SK-N-SH (cell line): ENCODE results near the gene SNTG2. TPM values are rescaled to one million over a fixed set of nuclear protein-coding genes. Genes with fewer than 3 reads are reported as not detected.

ENCODE experiments used
- CTCF ChIA-PET: fragments of 300-600, 350-600 bp; formaldehyde crosslinking; extraction: SDS; loops from one replicate; lab custom pipeline; 2021; lab: Yijun Ruan, JAX
- POLR2A ChIA-PET: fragments of 350-600 bp; sonication (Branson Sonifier 250); formaldehyde crosslinking; extraction: SDS; loops from one replicate; lab custom pipeline; 2020; ENCODE audit warnings: antibody characterized with exemption, inconsistent platforms; lab: Yijun Ruan, JAX
- DNase-seq: peaks from one replicate; pipeline ENCODE4 v3.0.0; 2012
- H2AFZ ChIP-seq: fragments of 200-600 bp; sonication (generic); 2 replicates; pipeline ENCODE4 v1.8.1; 2016; ENCODE audit warnings: antibody characterized with exemption, mild to moderate bottlenecking, low read depth
- H3F3A ChIP-seq: fragments of 200-600 bp; sonication (generic); replicated peaks from 2 replicates; pipeline ENCODE3; 2016; ENCODE audit warnings: antibody characterized with exemption, mild to moderate bottlenecking; ENCODE audit not compliant: insufficient read depth
- H3K27ac ChIP-seq, 2 experiments: fragments of 200-500 bp in 1 of 2; fragments of 200-600 bp in 1 of 2; sonication (Bioruptor generic) in 1 of 2; sonication (generic), shearing (Covaris generic) in 1 of 2; 2 replicates each; pipeline versions ENCODE4 v1.5.1 to v1.6.1; 2014 to 2016; ENCODE audit warnings: low read depth in 2 of 2, inconsistent platforms in 1 of 2, low read length in 1 of 2, mild to moderate bottlenecking in 1 of 2, mixed read lengths in 1 of 2
- H3K27me3 ChIP-seq: fragments of 200-600 bp; sonication (generic), shearing (Covaris generic); 2 replicates; pipeline ENCODE4 v1.6.1; 2016; ENCODE audit warnings: mixed run types; ENCODE audit not compliant: insufficient read depth
- H3K36me3 ChIP-seq, 2 experiments: fragments of 200-500 bp in 1 of 2; fragments of 200-600 bp in 1 of 2; sonication (Bioruptor generic) in 1 of 2; sonication (generic) in 1 of 2; replicated peaks in 1 of 2; 2 replicates each; pipeline versions ENCODE3 to v1.5.1; 2014 to 2016; ENCODE audit warnings: low read length in 1 of 2, mild to moderate bottlenecking in 1 of 2; ENCODE audit not compliant: insufficient read depth in 2 of 2, control insufficient read depth in 1 of 2
- H3K4me1 ChIP-seq, 2 experiments: fragments of 200-500 bp in 1 of 2; fragments of 200-600 bp in 1 of 2; sonication (Bioruptor generic) in 1 of 2; sonication (generic), shearing (Covaris generic) in 1 of 2; 2 replicates each; pipeline versions ENCODE4 v1.5.1 to v1.6.1; 2014 to 2016; ENCODE audit warnings: low read depth in 1 of 2, low read length in 1 of 2, mixed run types in 1 of 2; ENCODE audit not compliant: insufficient read depth in 2 of 2, control insufficient read depth in 1 of 2
- H3K4me2 ChIP-seq: fragments of 200-600 bp; sonication (generic), shearing (Covaris generic); 2 replicates; pipeline ENCODE4 v1.6.1; 2017; ENCODE audit warnings: mixed run types
- H3K4me3 ChIP-seq, 2 experiments: fragments of 200-500 bp in 1 of 2; fragments of 200-600 bp in 1 of 2; sonication (Bioruptor generic) in 1 of 2; sonication (generic), shearing (Covaris generic) in 1 of 2; 2 replicates each; pipeline versions ENCODE4 v1.5.1 to v1.8.1; 2014 to 2016; ENCODE audit warnings: low read depth in 2 of 2, inconsistent platforms in 1 of 2, low read length in 1 of 2, mild to moderate bottlenecking in 1 of 2, mixed read lengths in 1 of 2, moderate library complexity in 1 of 2
- H3K79me2 ChIP-seq: fragments of 200-600 bp; sonication (generic); 2 replicates; pipeline ENCODE4 v1.8.1; 2017; ENCODE audit warnings: mild to moderate bottlenecking; ENCODE audit not compliant: insufficient read depth
- H3K9ac ChIP-seq: fragments of 200-600 bp; sonication (generic); 2 replicates; pipeline ENCODE4 v1.6.1; 2017; ENCODE audit warnings: mixed run types
- H3K9me2 ChIP-seq: fragments of 200-600 bp; sonication (generic); 2 replicates; pipeline ENCODE4 v1.6.1; 2017; ENCODE audit warnings: mixed run types
- H3K9me3 ChIP-seq: fragments of 200-600 bp; sonication (generic); 2 replicates; pipeline ENCODE4 v1.6.1; 2017; ENCODE audit warnings: mixed run types, mild to moderate bottlenecking, moderate library complexity
- H4K20me1 ChIP-seq: fragments of 200-600 bp; sonication (generic); 2 replicates; pipeline ENCODE4 v1.6.1; 2017; ENCODE audit warnings: mild to moderate bottlenecking, mixed run types; ENCODE audit not compliant: insufficient read depth
- FOXJ3 ChIP-seq: sonication (generic); formaldehyde crosslinking; IDR thresholded peaks from 2 replicates; pipeline ENCODE4 v1.5.1; 2020; ENCODE audit warnings: mild to moderate bottlenecking, missing genetic modification reagents
- GABPA ChIP-seq: IDR thresholded peaks from 2 replicates; pipeline ENCODE4 v1.4.0; 2012; ENCODE audit warnings: low read depth, mild to moderate bottlenecking
- NRF1 ChIP-seq: IDR thresholded peaks from 2 replicates; pipeline ENCODE4 v1.6.1; 2012; ENCODE audit warnings: low read depth, mild to moderate bottlenecking, low read length
- RAD21 ChIP-seq: IDR thresholded peaks from 2 replicates; pipeline ENCODE4 v1.6.1; 2012; ENCODE audit warnings: mild to moderate bottlenecking, low read length
- RCOR1 ChIP-seq: fragments of 150-350 bp; IDR thresholded peaks from 2 replicates; pipeline ENCODE4 v1.6.1; 2017; ENCODE audit warnings: antibody characterized with exemption, low read length
- REST ChIP-seq: IDR thresholded peaks from 2 replicates; pipeline ENCODE4 v1.6.1; 2012; ENCODE audit warnings: mild to moderate bottlenecking, low read depth, low read length, moderate library complexity
- TCF12 ChIP-seq: IDR thresholded peaks from 2 replicates; pipeline ENCODE4 v1.4.0; 2012
- USF1 ChIP-seq: IDR thresholded peaks from 2 replicates; pipeline ENCODE4 v1.4.0; 2012; ENCODE audit warnings: low read depth, borderline replicate concordance
- USF2 ChIP-seq: fragments of 150-350 bp; IDR thresholded peaks from 2 replicates; pipeline ENCODE4 v1.6.1; 2017; ENCODE audit warnings: antibody characterized with exemption, low read length, low read depth, borderline replicate concordance
- YY1 ChIP-seq: IDR thresholded peaks from 2 replicates; pipeline ENCODE4 v1.4.0; 2012; ENCODE audit warnings: low read depth, mild to moderate bottlenecking
- WGBS: methylation state at CpG from one replicate; pipeline ENCODE4 v1.1.6; 2017; ENCODE audit warnings: low lambda C conversion rate; 5-methylcytosine and 5-hydroxymethylcytosine counted together
- polyA plus RNA-seq, 3 experiments: library from polyadenylated mRNA; depleted of rRNA; stranded (reverse); fragments of >200 nt; gene quantifications; 2 replicates each; pipeline ENCODE4 v1.2.3, GENCODE V29; 2012
- TF ChIP-seq, protein P1 (sequence below): fragments of 200-600 bp; sonication (generic); IDR thresholded peaks from 2 replicates; pipeline ENCODE4 v1.6.1; 2017; ENCODE audit warnings: antibody characterized with exemption, mild to moderate bottlenecking, moderate library complexity

The SNTG2 gene
- polyA plus RNA-seq, 1 of the 3 experiments (the other 2 are of a cell fraction), result not detected

GRCh38 chr2:1070601-1071000 lies 120.0 kb downstream of the SNTG2 start (continued):
- no peak for TF ChIP-seq USF1
- no peak for TF ChIP-seq YY1
- TF ChIP-seq, protein P1, sequence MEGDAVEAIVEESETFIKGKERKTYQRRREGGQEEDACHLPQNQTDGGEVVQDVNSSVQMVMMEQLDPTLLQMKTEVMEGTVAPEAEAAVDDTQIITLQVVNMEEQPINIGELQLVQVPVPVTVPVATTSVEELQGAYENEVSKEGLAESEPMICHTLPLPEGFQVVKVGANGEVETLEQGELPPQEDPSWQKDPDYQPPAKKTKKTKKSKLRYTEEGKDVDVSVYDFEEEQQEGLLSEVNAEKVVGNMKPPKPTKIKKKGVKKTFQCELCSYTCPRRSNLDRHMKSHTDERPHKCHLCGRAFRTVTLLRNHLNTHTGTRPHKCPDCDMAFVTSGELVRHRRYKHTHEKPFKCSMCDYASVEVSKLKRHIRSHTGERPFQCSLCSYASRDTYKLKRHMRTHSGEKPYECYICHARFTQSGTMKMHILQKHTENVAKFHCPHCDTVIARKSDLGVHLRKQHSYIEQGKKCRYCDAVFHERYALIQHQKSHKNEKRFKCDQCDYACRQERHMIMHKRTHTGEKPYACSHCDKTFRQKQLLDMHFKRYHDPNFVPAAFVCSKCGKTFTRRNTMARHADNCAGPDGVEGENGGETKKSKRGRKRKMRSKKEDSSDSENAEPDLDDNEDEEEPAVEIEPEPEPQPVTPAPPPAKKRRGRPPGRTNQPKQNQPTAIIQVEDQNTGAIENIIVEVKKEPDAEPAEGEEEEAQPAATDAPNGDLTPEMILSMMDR, result no peak
- no peak for TF ChIP-seq GABPA
- no peak for TF ChIP-seq USF2
- TF ChIP-seq RCOR1, result no peak
- TF ChIP-seq, all 33 proteins: peak for 5

DNA sequence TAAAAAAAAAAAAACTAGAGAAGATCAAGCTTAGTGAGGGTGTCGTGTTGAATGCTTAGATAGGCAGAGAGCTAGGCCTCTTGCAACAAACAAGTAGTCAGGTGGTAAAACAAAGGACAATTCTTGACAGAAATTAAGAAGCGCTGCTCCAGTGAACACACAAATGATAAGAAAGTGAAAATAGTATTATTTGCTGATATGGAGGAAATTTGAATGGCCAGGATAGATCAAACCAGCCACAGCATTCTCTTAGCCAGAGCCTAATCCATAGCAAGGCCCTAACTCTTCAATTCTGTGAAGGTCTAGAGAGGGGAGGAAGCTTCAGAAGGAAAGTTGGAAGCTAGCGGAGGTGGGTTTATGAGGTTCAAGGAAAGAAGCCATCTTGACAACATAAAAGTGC lies 121.0 kb downstream of the SNTG2 start:
- H3K36me3 ChIP-seq, result no peaks in the 10 kb centered on the region
- TF ChIP-seq RAD21, result no peak
- no peak for TF ChIP-seq NRF1
- no peak for TF ChIP-seq USF2
- no peak for TF ChIP-seq REST
- TF ChIP-seq FOXJ3, result no peak
- no peak for TF ChIP-seq GABPA
- no peak for TF ChIP-seq TCF12
- TF ChIP-seq, all 33 proteins: peak for 0
- Histone ChIP-seq H3K9me3 (0 out of 2 replicates have a peak, but pooled peaks cover 7% of the 10 kb centered on the region), H3K79me2 (no peaks in the 10 kb centered on the region), H3K27ac (no peak overlapping the region), H2AFZ (no peak overlapping the region), H4K20me1 (no peaks in the 10 kb centered on the region), H3K9ac (no peak overlapping the region), H3K9me2 (no peaks in the 10 kb centered on the region), H3K4me1 (peaks cover 0 to 8% of the 10 kb centered on the region in 2 experiments; a peak in 2 of 4 replicates), H3F3A (no peaks in the 10 kb centered on the region), H3K4me3 (no peak overlapping the region), H3K4me2 (no peak overlapping the region), H3K27me3 (no peaks in the 10 kb centered on the region)
- 47% methylated on average over 3 of the region's 3 CpGs for WGBS
- CTCF ChIA-PET, result interaction anchor here (0.7 to 1.1 kb wide), 2 partner anchors 11 to 19 kb away, joined by 3 read pairs; no protein-coding TSS in a partner anchor
- POLR2A ChIA-PET, result no interaction called here
- no peak for DNase-seq
